ENCODE results near the gene SMAD4.
"Not testable (repeated sequence)": the region's sequence is repeated elsewhere in the genome, so short reads cannot be mapped to it uniquely, and the experiment has no call there.

The SMAD4 gene

GRCh38 chr18:51029694-51030536, at the start of gene SMAD4:
SMAD4 (plus strand) TSS chr18:51030213; CDS start chr18:51047047, 16,834 bp downstream.
- Mint-ChIP-seq H3K27ac (peak within 1 kb of the TSS; percentile 98), H3K4me1 (ENCODE audit: low read depth) (peaks cover 53% of the 10 kb centered on the region), H3K36me3 (ENCODE audit: low read depth) (peaks cover 23% of the 10 kb centered on the region), H3K4me3 (peak within 1 kb of the TSS; percentile 98), H3K9me3 (no peaks in the 10 kb centered on the region), H3K27me3 (ENCODE audit: low read depth) (no peaks in the 10 kb centered on the region)

GRCh38 chr18:50981381-50981780, 48.6 kb upstream of the SMAD4 start:
- Mint-ChIP-seq H3K4me1 (ENCODE audit: low read depth) (no peaks in the 10 kb centered on the region), H3K27ac (no peak overlapping the region), H3K36me3 (ENCODE audit: low read depth) (peaks cover 32% of the 10 kb centered on the region), H3K9me3 (peaks cover 24% of the 10 kb centered on the region), H3K4me3 (no peak overlapping the region), H3K27me3 (ENCODE audit: low read depth) (no peaks in the 10 kb centered on the region)

GRCh38 chr18:50982086-50982801, 47.8 kb upstream of the SMAD4 start:
- Mint-ChIP-seq H3K9me3 (peaks cover 16% of the 10 kb centered on the region), H3K4me3 (no peak overlapping the region), H3K36me3 (ENCODE audit: low read depth) (peaks cover 25% of the 10 kb centered on the region), H3K27ac (no peak overlapping the region), H3K4me1 (ENCODE audit: low read depth) (no peaks in the 10 kb centered on the region), H3K27me3 (ENCODE audit: low read depth) (no peaks in the 10 kb centered on the region)

GRCh38 chr18:50982802-50983179, 47.2 kb upstream of the SMAD4 start:
- H3K27ac Mint-ChIP-seq = no peak overlapping the region
- no peaks in the 10 kb centered on the region for H3K27me3 Mint-ChIP-seq (ENCODE audit: low read depth)
- H3K36me3 Mint-ChIP-seq (ENCODE audit: low read depth) = peaks cover 20% of the 10 kb centered on the region

GRCh38 chr18:50986360-50987087, 43.5 kb upstream of the SMAD4 start:
- Mint-ChIP-seq H3K27me3 (ENCODE audit: low read depth) (no peaks in the 10 kb centered on the region), H3K27ac (no peak overlapping the region), H3K36me3 (ENCODE audit: low read depth) (peaks cover 5% of the 10 kb centered on the region), H3K4me3 (no peak overlapping the region), H3K4me1 (ENCODE audit: low read depth) (no peaks in the 10 kb centered on the region), H3K9me3 (no peaks in the 10 kb centered on the region)

More at GRCh38 chr18:50982802-50983179, 47.2 kb upstream of the SMAD4 start:
- no peaks in the 10 kb centered on the region for H3K4me1 Mint-ChIP-seq (ENCODE audit: low read depth)
- H3K4me3 Mint-ChIP-seq = no peak overlapping the region
- H3K9me3 Mint-ChIP-seq = peaks cover 10% of the 10 kb centered on the region

GRCh38 chr18:50987261-50987660, 42.8 kb upstream of the SMAD4 start:
- no peak overlapping the region for H3K4me3 Mint-ChIP-seq

GRCh38 chr18:50989711-50990110, 40.3 kb upstream of the SMAD4 start:
- Mint-ChIP-seq H3K27me3 (ENCODE audit: low read depth) (no peaks in the 10 kb centered on the region), H3K36me3 (ENCODE audit: low read depth) (peaks cover 4% of the 10 kb centered on the region), H3K4me1 (ENCODE audit: low read depth) (no peaks in the 10 kb centered on the region), H3K27ac (no peak overlapping the region), H3K9me3 (no peaks in the 10 kb centered on the region), H3K4me3 (no peak overlapping the region)

More at GRCh38 chr18:50987261-50987660, 42.8 kb upstream of the SMAD4 start:
- H3K4me1 Mint-ChIP-seq (ENCODE audit: low read depth) = no peaks in the 10 kb centered on the region
- no peaks in the 10 kb centered on the region for H3K27me3 Mint-ChIP-seq (ENCODE audit: low read depth)
- H3K36me3 Mint-ChIP-seq (ENCODE audit: low read depth) = peaks cover 4% of the 10 kb centered on the region
- H3K27ac Mint-ChIP-seq = no peak overlapping the region
- no peaks in the 10 kb centered on the region for H3K9me3 Mint-ChIP-seq

GRCh38 chr18:50992351-50992762, 37.7 kb upstream of the SMAD4 start:
- H3K27me3 Mint-ChIP-seq (ENCODE audit: low read depth) = no peaks in the 10 kb centered on the region
- H3K4me3 Mint-ChIP-seq = no peak overlapping the region
- H3K27ac Mint-ChIP-seq = no peak overlapping the region
- no peaks in the 10 kb centered on the region for H3K9me3 Mint-ChIP-seq
- no peaks in the 10 kb centered on the region for H3K4me1 Mint-ChIP-seq (ENCODE audit: low read depth)
- no peaks in the 10 kb centered on the region for H3K36me3 Mint-ChIP-seq (ENCODE audit: low read depth)

- H3K4me1 Mint-ChIP-seq (ENCODE audit: low read depth) = no peaks in the 10 kb centered on the region
- no peaks in the 10 kb centered on the region for H3K9me3 Mint-ChIP-seq
- no peaks in the 10 kb centered on the region for H3K36me3 Mint-ChIP-seq (ENCODE audit: low read depth)
- no peak overlapping the region for H3K27ac Mint-ChIP-seq
- H3K27me3 Mint-ChIP-seq (ENCODE audit: low read depth) = no peaks in the 10 kb centered on the region
- no peak overlapping the region for H3K4me3 Mint-ChIP-seq
Observed at GRCh38 chr18:50994031-50994430, 36.0 kb upstream of the SMAD4 start.

- H3K36me3 Mint-ChIP-seq (ENCODE audit: low read depth); H3K9me3 Mint-ChIP-seq; H3K4me3 Mint-ChIP-seq; H3K4me1 Mint-ChIP-seq (ENCODE audit: low read depth); H3K27ac Mint-ChIP-seq; H3K27me3 Mint-ChIP-seq (ENCODE audit: low read depth): not testable (repeated sequence)
Observed at GRCh38 chr18:51003174-51003573, 26.8 kb upstream of the SMAD4 start.

- Mint-ChIP-seq H3K9me3 (peaks cover 5% of the 10 kb centered on the region), H3K4me1 (ENCODE audit: low read depth) (no peaks in the 10 kb centered on the region), H3K36me3 (ENCODE audit: low read depth) (no peaks in the 10 kb centered on the region), H3K4me3 (no peak overlapping the region), H3K27ac (no peak overlapping the region), H3K27me3 (ENCODE audit: low read depth) (no peaks in the 10 kb centered on the region)
Observed at GRCh38 chr18:51006061-51006818, 23.8 kb upstream of the SMAD4 start.

- no peaks in the 10 kb centered on the region for H3K36me3 Mint-ChIP-seq (ENCODE audit: low read depth)
- peaks cover under 1% of the 10 kb centered on the region for H3K9me3 Mint-ChIP-seq
- no peak overlapping the region for H3K27ac Mint-ChIP-seq
- no peak overlapping the region for H3K4me3 Mint-ChIP-seq
- peaks cover 3% of the 10 kb centered on the region for H3K27me3 Mint-ChIP-seq (ENCODE audit: low read depth)
- H3K4me1 Mint-ChIP-seq (ENCODE audit: low read depth) = no peaks in the 10 kb centered on the region
Observed at GRCh38 chr18:51006948-51007789, 22.8 kb upstream of the SMAD4 start.

GRCh38 chr18:51007790-51008139, 22.2 kb upstream of the SMAD4 start:
- peaks cover 3% of the 10 kb centered on the region for H3K27me3 Mint-ChIP-seq (ENCODE audit: low read depth)
- H3K36me3 Mint-ChIP-seq (ENCODE audit: low read depth) = no peaks in the 10 kb centered on the region
- no peaks in the 10 kb centered on the region for H3K9me3 Mint-ChIP-seq
- H3K4me1 Mint-ChIP-seq (ENCODE audit: low read depth) = no peaks in the 10 kb centered on the region
- H3K27ac Mint-ChIP-seq = no peak overlapping the region
- no peak overlapping the region for H3K4me3 Mint-ChIP-seq
